H1 (cell line): ENCODE measurements around the gene GRM8. TPM values are rescaled to one million over a fixed set of nuclear protein-coding genes. Genes with fewer than 3 reads are reported as not detected.

Source experiments
- EP300 ChIP-seq, 2 experiments: IDR thresholded peaks; 1 replicate in 1 of 2; 2 replicates in 1 of 2; pipeline ENCODE4 v1.6.1; 2011 to 2012; ENCODE audit warnings: low read depth in 2 of 2, low read length in 2 of 2, mild to moderate bottlenecking in 2 of 2, borderline replicate concordance in 1 of 2, inconsistent platforms in 1 of 2, moderate library complexity in 1 of 2
- KDM4A ChIP-seq: IDR thresholded peaks from one replicate; pipeline ENCODE4 v1.7.1; 2012; ENCODE audit warnings: low read depth, mild to moderate bottlenecking, moderate library complexity, low read length, inconsistent platforms; ENCODE audit not compliant: severe bottlenecking
- SIN3A ChIP-seq, 2 experiments: IDR thresholded peaks in 1 of 2; conservative IDR thresholded peaks in 1 of 2; 2 replicates each; pipeline ENCODE4 v1.6.1; 2011 to 2012; ENCODE audit warnings: low read length in 2 of 2, improper control_type of control experiment in 1 of 2, low read depth in 1 of 2, mild to moderate bottlenecking in 1 of 2
- SP2 ChIP-seq: IDR thresholded peaks from 2 replicates; pipeline ENCODE4 v1.6.1; 2012; ENCODE audit warnings: mild to moderate bottlenecking, low read length, inconsistent platforms
- ZNF274 ChIP-seq: IDR thresholded peaks from 2 replicates; pipeline ENCODE4 v1.7.0; 2012; ENCODE audit warnings: low read length, borderline replicate concordance; ENCODE audit errors: extremely low read depth
- polyA plus RNA-seq, 7 experiments: library from polyadenylated mRNA; depleted of rRNA in 3 of 7; stranded (reverse) in 5 of 7; unstranded in 2 of 7; fragments of >200 nt in 5 of 7; fragments of 200-250 nt in 2 of 7; gene quantifications; 1 replicate in 5 of 7; 2 replicates in 1 of 7; 4 replicates in 1 of 7; pipeline versions ENCODE4 v1.2.1 to v1.2.3, GENCODE V29; 2011 to 2013; ENCODE audit warnings: missing spikeins in 2 of 7, mixed read lengths in 2 of 7
- total RNA-seq: library from RNA; stranded (reverse); fragmentation: NEBNext Ultra II Directional; extraction: Animal tissue kit (Norgen Biotek cat#: 25700); gene quantifications from 2 replicates; pipeline ENCODE4 v1.2.1, GENCODE V29; 2021

The GRM8 gene
- total and polyA plus RNA-seq, 2 of the 8 experiments (the other 6 are each of a cell fraction or from before 2014, with no cell fraction given) = 2.6 to 2.8 TPM

GRCh38 chr7:126574276-126575250 lies 678.2 kb downstream of the GRM8 start (continued):
- TF ChIP-seq SIN3A (conservative IDR thresholded peaks at IDR 0.05 in 1 of 2, IDR thresholded peaks at IDR 0.05 in 1 of 2; ENCODE audit: low read depth in 1 of 2, low read length in 2 of 2) = no peak
- no peak for TF ChIP-seq KDM4A
- no peak for TF ChIP-seq SP2
- no peak for TF ChIP-seq EP300 (IDR thresholded peaks at IDR 0.05; ENCODE audit: borderline replicate concordance in 1 of 2, low read depth in 2 of 2, low read length in 2 of 2)
- no peak for TF ChIP-seq ZNF274
